Left lung (tissue), 10 donors: ENCODE measurements around the gene CLNK. TPM values are rescaled to one million over a fixed set of nuclear protein-coding genes. Genes with fewer than 3 reads are reported as not detected.

ENCODE experiments used
- ATAC-seq: fragments of 200-7000 bp; cut with Tn5 transposase; one replicate; pipeline ENCODE4 v1.9.1; 2020; ENCODE audit warnings: moderate library complexity
- DNase-seq, 4 donors: peaks; one replicate each; pipeline ENCODE4 v3.0.0-alpha.2; 2013 to 2020
- H3K27ac ChIP-seq, 2 donors: fragments of 200-600 bp; sonication (generic) in 1 of 2; one replicate each; pipeline versions ENCODE4 v1.5.0 to v1.8.0; 2020 to 2021
- H3K27me3 ChIP-seq, 2 donors: fragments of 200-600 bp; sonication (generic) in 1 of 2; one replicate each; pipeline versions ENCODE4 v1.5.0 to v1.8.0; 2020 to 2021
- H3K36me3 ChIP-seq, 2 donors: fragments of 200-600 bp; sonication (generic) in 1 of 2; one replicate each; pipeline versions ENCODE4 v1.5.0 to v1.8.0; 2020 to 2021
- H3K4me1 ChIP-seq, 2 donors: fragments of 200-600 bp; one replicate each; pipeline ENCODE4 v1.8.0; 2021
- H3K4me3 ChIP-seq, 2 donors: fragments of 200-600 bp; sonication (generic) in 1 of 2; one replicate each; pipeline versions ENCODE4 v1.5.0 to v1.8.0; 2020 to 2021; ENCODE audit warnings: mild to moderate bottlenecking in 1 of 2
- H3K9me3 ChIP-seq, 2 donors: fragments of 200-600 bp; sonication (generic) in 1 of 2; one replicate each; pipeline versions ENCODE4 v1.5.0 to v1.8.0; 2020 to 2021
- intact Hi-C, 2 donors: fragments of 100-400 bp; cut with DNase I; formaldehyde crosslinking; loops; one replicate each; pipeline versions ENCODE4 v1.11.2 to v1.14.2; 2022
- polyA plus RNA-seq, 6 donors: library from polyadenylated mRNA; unstranded; fragments of 120-200 nt; gene quantifications; one replicate each; pipeline ENCODE4 v1.2.1, GENCODE V29; 2013; ENCODE audit not compliant: insufficient read length in 6 of 6
- total RNA-seq, 2 donors: library from RNA; stranded (reverse); fragmentation: NEBNext Ultra II Directional; extraction: Animal tissue kit (Norgen Biotek cat#: 25700); gene quantifications; one replicate each; pipeline ENCODE4 v1.2.1, GENCODE V29; 2021
- TF ChIP-seq, protein P1 (sequence below), 2 donors: fragments of 200-600 bp; sonication (generic) in 1 of 2; IDR thresholded peaks; one replicate each; pipeline versions ENCODE4 v1.5.0 to v1.8.0; 2021; ENCODE audit warnings: antibody characterized with exemption in 2 of 2
- donor health status: DM: no; HTN: yes; CAD: no.
- donor health status: DM: no; HTN: no; CAD: no.

The CLNK gene
- total and polyA plus RNA-seq, 8 donors: 0.13 to 0.61 (median 0.31) TPM

DNA sequence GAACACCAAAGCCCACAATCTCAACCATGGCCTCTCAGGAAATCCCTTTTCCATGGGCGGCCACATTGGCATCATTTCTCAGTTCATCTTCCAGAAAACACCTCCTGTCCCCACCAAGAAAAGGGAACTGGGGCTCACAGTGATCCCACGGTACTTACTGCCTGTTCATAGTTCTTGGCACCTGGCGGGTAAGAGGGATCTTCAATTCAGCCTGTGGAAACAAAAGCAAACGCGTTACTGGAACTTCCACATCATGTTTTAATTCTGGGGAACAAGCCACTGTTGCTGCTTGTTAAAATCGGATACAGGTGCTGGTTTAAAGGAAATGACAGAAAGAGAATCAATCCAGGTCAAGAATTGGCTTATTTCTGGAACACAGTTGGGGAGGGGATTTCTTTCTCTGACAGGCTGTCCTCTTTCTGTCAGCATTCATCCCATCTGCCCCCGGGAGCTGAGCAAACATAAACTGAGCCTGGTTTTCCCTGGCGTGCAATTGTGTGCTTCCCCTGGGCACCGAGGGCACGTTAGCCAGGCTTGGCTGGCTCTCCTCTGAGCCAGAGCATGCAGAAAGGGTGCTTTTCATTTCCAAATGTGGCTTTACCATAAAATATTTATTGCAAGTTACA is 16.8 kb downstream of the CLNK start:
- Histone ChIP-seq H3K27me3 (no peaks in the 10 kb centered on the region), H3K9me3 (no peaks in the 10 kb centered on the region), H3K36me3 (no peaks in the 10 kb centered on the region), H3K27ac (no peak overlapping the region), H3K4me3 (no peak overlapping the region), H3K4me1 (no peaks in the 10 kb centered on the region)
- ATAC-seq (no peak), DNase-seq (no peak)
- TF ChIP-seq, protein P1, sequence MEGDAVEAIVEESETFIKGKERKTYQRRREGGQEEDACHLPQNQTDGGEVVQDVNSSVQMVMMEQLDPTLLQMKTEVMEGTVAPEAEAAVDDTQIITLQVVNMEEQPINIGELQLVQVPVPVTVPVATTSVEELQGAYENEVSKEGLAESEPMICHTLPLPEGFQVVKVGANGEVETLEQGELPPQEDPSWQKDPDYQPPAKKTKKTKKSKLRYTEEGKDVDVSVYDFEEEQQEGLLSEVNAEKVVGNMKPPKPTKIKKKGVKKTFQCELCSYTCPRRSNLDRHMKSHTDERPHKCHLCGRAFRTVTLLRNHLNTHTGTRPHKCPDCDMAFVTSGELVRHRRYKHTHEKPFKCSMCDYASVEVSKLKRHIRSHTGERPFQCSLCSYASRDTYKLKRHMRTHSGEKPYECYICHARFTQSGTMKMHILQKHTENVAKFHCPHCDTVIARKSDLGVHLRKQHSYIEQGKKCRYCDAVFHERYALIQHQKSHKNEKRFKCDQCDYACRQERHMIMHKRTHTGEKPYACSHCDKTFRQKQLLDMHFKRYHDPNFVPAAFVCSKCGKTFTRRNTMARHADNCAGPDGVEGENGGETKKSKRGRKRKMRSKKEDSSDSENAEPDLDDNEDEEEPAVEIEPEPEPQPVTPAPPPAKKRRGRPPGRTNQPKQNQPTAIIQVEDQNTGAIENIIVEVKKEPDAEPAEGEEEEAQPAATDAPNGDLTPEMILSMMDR (IDR thresholded peaks at IDR 0.05): no peak
- intact Hi-C loops: no loop called here

DNA sequence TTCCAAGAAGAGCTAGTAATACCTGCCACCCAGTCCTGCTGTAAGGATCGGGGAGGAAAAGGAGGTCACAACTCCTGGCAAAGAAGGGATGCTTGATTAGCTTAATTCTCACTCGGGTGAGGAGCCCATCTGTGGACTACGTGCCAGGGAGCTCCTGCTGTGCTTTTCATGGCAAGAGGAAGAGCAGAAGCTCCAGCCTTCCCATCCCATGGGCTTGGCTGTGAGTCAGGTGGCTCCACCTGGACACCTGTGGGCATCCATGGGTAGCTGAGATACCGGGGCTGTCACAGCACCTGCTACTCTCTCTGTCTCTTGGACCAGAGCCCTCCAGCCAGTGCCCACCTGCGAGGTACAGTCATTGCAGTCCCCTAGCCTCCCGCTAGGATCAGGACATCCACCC is 18.0 kb downstream of the CLNK start:
- H3K36me3 ChIP-seq: no peaks in the 10 kb centered on the region
- TF ChIP-seq, protein P1 (IDR thresholded peaks at IDR 0.05): no peak
- H3K9me3 ChIP-seq: no peaks in the 10 kb centered on the region
- ATAC-seq (no peak), DNase-seq (peak in 1 of 4 donors; percentile 44)
- H3K27ac ChIP-seq: no peak overlapping the region
- no peaks in the 10 kb centered on the region for H3K27me3 ChIP-seq
- no peak overlapping the region for H3K4me3 ChIP-seq
- H3K4me1 ChIP-seq: no peaks in the 10 kb centered on the region
- intact Hi-C loops: no loop called here

DNA sequence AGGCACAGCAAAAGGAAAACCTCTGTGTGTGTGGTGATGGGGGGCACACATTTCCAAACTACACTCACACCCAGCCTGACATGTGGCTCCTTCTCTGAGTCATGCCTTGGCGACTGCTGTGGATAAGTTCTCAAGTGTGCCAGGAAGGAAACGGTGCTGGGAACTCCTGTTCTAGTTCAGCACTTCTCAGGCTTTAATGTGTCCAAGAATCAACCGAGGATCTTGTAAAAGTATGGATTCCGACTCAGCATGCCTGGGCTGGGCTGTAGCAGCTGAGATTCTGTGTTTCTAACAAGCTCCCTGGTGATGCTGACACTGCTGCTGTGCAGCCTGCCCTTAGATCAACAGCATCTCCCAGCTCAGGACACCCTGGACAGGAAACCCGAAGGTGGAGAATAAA is 20.2 kb downstream of the CLNK start:
- TF ChIP-seq, protein P1 (IDR thresholded peaks at IDR 0.05): no peak
- H3K9me3 ChIP-seq: no peaks in the 10 kb centered on the region
- no peak overlapping the region for H3K4me3 ChIP-seq
- ATAC-seq: peak; percentile 95
- H3K27ac ChIP-seq: no peak overlapping the region
- H3K4me1 ChIP-seq: no peaks in the 10 kb centered on the region
- intact Hi-C loops: no loop called here
- no peaks in the 10 kb centered on the region for H3K27me3 ChIP-seq
- DNase-seq: peak in 1 of 4 donors; percentile 49
- H3K36me3 ChIP-seq: no peaks in the 10 kb centered on the region

DNA sequence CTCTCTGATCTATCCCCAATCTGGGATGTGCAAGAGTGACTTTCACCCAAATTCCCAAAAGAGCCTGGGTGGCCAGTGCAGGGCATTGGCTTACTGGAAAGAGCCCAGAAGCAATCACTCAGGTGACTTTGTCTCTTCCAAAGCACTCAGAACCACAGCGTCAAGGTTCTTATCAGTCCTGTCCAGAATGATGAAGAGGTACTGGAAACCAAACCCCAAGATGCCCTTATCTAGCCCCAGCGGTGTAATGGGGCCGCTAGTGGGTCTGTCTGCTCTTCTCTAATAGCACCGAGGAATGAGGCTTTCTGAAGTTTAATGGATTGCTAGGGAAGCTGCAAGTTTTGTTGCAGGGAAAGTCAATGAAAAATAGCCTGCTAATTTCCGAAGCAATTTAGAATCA is 21.6 kb downstream of the CLNK start:
- H3K4me3 ChIP-seq: no peak overlapping the region
- H3K4me1 ChIP-seq: no peaks in the 10 kb centered on the region
- intact Hi-C loops: no loop called here
- TF ChIP-seq, protein P1 (IDR thresholded peaks at IDR 0.05): no peak
- H3K27me3 ChIP-seq: no peaks in the 10 kb centered on the region
- no peaks in the 10 kb centered on the region for H3K9me3 ChIP-seq
- no peak overlapping the region for H3K27ac ChIP-seq
- no peak for ATAC-seq
- H3K36me3 ChIP-seq: no peaks in the 10 kb centered on the region
- no peak for DNase-seq

DNA sequence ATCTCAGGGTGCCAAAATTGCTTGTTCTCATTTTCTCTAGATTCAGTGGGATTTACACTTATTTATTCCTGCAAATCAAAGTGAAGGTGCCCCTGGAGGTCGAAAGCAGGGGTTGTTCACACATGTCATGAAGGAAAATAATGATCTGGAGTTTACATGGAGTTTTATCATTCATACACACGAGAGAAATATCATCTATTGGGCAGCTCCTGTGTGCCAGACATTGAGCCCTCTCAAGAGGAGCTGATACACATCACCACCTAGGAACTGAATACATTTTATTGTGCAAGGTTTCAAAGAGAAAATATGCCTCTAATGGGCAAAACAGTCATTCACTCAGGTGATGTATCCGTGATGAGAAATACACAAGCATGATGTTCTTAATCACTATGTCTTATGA is 23.5 kb downstream of the CLNK start:
- H3K36me3 ChIP-seq: no peaks in the 10 kb centered on the region
- no peak overlapping the region for H3K4me3 ChIP-seq
- TF ChIP-seq, protein P1 (IDR thresholded peaks at IDR 0.05): no peak
- H3K27me3 ChIP-seq: no peaks in the 10 kb centered on the region
- ATAC-seq (no peak), DNase-seq (no peak)
- intact Hi-C loops: no loop called here
- no peaks in the 10 kb centered on the region for H3K4me1 ChIP-seq
- H3K9me3 ChIP-seq: no peaks in the 10 kb centered on the region
- no peak overlapping the region for H3K27ac ChIP-seq
